GM18508 (cell line): Measurements from ENCODE around the gene HEPN1.

Experiments
- ATAC-seq: cut with Tn5 transposase; IDR thresholded peaks from one replicate; pipeline ENCODE4 v1.9.1; 2021; ENCODE audit warnings: moderate number of reproducible peaks; ENCODE audit not compliant: insufficient read depth, unreplicated experiment

Gene HEPN1

GRCh38 chr11:124884340-124884739, 34.7 kb upstream of the HEPN1 start:
- no peak for ATAC-seq

GRCh38 chr11:124884869-124885479, 34.1 kb upstream of the HEPN1 start:
- ATAC-seq = no peak

- no peak for ATAC-seq
These were observed 32.6 kb upstream of the HEPN1 start for GRCh38 chr11:124886476-124886875.

- no peak for ATAC-seq
These were observed 31.9 kb upstream of the HEPN1 start for GRCh38 chr11:124886978-124887666.

DNA sequence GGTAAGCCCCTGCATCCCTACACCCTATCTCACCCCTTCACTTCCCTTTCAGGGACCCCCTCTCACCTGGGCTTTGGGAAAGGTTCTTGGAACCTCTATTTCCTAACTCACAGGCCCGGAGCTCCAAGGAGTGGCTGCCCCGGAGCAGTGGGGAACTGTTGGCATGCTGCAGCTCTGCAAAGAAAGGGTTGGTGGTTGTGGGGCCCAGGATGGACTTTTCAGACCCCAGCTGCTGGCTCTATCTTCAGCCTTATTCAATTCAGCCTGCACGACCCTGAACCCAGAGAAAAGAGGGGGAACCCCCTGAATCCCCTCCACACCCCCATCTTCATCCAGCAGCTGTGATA, 31.4 kb upstream of the HEPN1 start:
- no peak for ATAC-seq

DNA sequence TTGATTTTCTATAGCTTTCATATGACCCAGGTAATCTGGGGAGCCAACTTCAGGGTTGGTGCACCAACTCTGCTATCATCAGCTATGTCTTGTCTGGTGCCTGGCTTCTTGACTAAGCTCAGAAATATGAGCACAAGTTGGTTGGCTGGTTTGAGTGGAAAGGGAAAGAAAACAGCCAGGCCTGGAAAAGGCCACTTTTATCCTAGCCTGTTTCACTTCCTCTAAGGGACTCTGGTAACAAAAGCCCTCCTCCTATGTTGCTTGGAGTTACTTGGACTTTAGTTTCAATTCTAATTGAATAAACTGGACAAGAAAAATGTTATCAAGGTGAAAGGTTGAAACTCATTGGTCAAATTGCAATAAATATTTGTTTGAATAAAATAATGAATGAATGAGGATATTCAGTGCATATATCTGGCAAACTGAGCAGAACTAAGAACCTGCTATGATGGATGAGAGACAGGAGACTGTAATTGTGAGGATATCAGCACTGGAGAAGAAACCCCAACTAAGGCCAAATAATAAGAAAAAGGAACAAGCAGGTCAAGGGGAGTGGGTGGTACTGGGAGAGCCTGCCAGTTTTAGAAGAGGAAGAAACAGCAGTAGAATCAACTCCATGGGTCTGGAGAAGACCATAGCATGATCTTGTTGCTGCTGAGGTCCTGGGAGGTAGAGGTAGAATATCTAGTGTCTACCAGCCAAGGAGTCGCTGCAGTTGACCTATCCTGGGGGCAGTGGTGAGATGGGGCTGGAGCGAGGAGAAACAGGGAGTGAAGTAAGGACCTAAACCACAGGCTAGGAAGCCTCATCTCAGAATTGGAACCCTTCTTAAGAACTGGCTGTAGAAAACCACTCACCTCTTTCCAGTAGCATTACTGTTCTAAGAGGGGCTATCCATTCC, 29.6 kb upstream of the HEPN1 start:
- ATAC-seq = no peak

DNA sequence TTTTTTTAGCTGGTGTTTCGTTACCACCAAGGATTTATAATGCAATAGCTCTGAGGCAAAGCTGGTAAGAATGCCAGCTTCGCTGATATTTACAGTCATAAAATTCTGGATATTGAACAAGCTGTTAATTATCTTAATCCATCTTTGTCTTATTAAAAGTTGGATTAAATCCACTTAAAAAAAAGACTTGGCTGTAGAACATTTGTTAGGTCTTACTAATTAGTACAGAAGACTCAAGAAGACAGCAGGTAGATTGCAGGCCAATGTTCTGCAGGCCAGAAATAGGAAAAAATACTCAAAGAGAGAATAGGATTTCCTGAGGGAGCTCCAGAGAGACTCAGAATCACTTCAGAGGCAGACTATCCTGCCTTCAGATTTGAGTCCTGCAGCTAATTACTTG, 28.9 kb upstream of the HEPN1 start:
- no peak for ATAC-seq

GRCh38 chr11:124890683-124891372, 28.2 kb upstream of the HEPN1 start:
- no peak for ATAC-seq

DNA sequence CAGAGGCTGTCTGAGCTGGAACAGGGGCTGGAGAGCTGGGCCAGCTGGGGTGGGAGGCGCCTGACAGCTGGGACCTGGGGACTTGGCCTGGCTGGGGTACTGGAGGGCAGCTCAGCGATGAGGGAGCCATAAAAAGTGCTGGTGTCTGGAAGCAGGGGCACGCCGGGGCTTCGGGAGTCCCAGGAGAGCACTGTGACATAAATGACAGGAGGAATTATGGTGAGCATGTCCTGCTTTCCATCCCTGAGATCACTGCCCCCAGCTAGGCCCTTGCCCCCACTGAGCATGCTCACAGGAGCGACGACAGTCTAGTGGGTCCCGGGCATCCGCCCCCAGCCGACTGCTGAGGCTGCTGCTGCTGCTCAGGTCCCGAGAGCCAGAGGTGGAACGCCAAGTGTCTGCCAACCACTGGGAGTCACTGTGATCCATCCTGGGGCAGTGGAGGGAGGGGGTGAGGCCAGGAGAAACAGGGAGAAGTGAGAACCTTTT, 27.6 kb upstream of the HEPN1 start:
- no peak for ATAC-seq

DNA sequence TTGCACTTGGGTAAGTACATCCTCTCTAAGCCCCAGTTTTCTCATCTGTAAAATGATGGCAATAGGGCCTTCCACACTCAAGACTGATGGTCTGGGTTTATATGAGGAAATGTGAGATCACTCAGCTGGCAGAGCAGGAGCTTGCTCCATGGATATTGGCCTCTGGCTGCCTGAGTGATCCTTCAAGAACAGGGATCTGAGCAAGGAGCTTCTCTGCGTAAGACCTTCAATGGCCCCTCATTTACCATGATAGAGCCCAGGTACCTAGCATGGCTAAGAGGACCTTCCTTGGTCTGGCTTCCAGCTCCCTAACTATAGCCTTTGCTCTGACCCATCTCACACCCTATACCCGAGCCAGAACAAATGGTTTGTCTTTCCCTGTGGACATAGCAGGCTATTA, 26.9 kb upstream of the HEPN1 start:
- no peak for ATAC-seq

DNA sequence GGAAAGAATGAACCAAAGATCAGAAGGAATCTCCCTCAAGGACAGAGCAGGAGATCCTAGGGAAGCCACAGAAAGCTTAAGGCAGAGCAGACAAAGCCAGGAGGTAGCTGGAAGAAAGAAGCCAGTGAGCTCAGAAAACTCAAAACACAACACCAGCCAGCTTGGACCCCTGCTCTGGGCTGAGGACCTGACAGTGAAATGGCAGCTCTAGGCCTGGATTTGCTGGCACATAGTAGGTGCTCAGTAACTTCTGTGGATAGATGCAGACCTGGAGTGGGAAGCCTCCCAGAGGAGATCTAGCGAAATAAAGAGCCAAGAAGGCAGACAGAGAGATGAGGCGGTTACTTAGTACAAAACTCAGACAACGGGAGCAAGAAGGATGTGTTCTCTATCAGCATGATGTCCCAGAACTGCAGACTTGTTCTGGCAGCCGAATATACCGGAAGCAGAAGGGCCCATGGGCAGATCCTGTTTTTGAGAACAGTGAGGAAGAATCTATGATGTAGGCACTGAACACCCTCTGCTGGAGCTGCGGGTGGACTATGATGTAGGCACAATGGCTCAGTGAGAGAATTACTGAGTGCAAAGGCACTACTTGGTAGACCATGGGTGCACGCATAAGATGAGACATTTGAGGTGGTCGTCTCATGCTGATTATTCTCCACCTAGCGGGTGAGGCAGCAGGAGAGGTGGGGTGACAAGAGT, 26.1 kb upstream of the HEPN1 start:
- no peak for ATAC-seq

GRCh38 chr11:124893781-124894401, 25.2 kb upstream of the HEPN1 start:
- no peak for ATAC-seq

DNA sequence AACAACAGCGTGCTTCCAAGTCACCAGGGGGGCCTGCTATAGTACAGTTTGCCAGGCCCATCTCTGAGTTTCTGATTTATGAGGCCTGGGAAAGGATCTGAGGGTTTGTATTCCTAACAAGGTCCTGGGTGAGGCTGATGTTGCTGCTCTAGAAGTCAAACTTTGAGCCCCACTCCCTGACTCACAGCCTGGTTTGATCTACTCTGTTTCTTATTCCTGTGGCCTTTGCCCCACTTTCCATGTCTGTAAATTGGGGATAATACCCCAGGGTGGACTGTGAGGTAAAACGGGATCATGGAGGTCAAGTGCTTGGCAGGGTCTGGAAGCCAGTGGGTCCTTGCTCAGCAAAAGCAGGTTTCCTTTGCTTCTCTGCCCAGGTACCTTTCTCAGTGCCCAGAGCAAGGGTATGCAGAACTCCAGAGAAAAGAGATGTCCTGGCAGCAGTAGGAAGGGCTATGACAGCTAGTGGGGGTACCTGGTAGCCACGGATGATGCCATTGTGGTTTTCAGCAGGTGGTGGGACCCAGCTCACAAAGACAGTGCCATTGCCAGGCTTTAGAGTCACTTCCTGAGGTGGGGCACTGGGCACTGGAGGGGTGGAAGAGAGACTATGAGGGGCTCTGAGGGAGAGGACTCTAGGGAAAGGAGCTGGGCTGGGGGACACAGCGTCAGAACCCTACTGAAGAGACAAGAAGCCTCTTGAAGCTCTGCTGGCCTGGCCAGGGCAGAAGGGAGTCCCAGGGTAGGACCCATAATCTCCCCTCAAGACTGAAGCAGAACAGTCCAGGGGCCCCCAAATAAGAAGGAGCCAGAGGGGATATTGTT, 24.2 kb upstream of the HEPN1 start:
- no peak for ATAC-seq

DNA sequence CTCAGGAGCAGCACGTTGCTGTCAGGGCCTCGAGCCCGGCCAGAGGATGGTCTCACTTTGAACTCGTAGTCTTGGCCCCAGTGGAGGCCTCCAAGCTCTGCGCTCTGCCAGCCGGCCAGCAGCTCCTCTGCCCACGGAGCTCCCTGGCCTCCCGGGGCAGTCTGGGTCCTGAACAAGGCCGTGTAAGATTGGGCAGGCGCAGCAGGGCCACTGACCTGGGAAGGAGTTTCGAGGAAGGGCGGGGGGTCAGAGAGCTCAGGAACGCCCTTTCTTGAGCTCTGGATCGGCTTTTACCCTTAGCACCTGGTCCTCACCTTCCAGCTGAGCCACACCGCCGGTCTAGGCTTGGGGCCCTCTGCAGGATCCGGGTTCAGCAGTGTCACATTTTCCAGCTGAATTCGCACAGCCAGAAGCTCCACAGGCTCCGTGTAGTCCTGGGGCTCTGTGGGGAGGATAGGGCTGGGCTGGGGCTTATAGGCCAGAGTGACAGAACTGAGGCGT, 23.5 kb upstream of the HEPN1 start:
- no peak for ATAC-seq

DNA sequence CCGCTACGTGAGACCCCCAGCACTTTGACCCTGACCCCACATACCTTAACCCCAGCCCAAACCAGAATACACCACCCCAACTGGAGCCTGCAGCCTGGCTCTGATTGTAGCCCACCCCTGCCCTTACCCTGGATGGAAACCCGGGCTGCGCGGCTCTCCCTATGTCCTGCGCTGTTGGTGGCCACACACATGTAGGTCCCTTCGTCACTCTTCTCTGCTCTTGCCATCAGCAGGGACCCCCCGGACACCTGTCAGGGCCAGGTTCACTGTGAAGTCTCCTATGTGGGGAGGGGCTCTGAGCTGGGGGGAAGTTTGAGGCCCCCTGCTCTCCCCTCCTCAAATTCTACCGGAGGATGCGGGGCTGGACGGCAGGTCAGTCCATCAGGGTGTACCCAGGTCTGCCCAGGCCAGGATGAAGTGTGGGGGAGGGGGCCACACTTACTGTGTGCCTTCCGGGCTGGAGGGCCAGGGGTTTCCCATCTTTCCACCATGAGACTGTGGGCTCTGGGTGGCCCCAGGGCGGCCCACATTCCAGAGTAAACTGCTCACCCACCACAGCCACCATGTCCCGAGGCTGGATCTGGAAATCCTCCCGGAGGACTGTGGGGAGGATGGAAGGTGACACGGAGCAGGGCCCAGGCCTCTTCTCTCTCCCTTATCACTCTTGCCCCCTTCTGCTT, 22.8 kb upstream of the HEPN1 start:
- no peak for ATAC-seq

DNA sequence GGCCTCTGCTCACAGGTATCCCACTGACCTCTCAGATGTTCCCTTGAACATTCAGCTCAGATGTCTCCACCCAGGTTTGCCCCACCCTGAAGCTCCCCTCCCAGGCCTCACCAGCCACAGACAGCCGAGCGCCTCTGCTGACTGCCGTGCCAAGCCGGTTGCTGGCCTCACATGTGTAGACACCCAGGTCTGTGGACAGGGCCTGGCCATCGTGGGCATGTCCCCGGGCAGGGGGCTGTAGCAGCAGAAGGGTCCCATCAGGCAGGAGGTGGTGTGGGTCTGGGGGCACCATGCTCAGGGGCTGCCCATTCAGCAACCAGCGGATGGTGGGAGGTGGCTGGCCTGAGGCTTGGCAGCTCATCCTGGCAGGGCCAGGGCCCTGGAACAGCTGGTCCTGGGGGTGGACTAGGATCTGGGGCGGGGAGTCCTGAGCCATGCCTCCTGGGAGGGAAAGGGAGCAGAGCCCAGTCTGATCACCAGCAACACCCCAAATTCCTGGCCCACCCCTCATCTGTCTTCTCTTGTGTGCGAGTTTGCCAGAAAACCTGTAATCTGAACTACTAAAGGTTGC, 22.1 kb upstream of the HEPN1 start:
- ATAC-seq = no peak

- ATAC-seq = no peak
These were observed 21.3 kb upstream of the HEPN1 start, which contains the start of gene ROBO4 for GRCh38 chr11:124897674-124898262. ROBO4 (minus strand) TSS chr11:124897865; CDS start chr11:124897795, 70 bp downstream.
